OCI-LY7 (cell line): ENCODE data around the gene HLA-DOA.

ENCODE experiments used
- EZH2phosphoT487 ChIP-seq: fragments of 200-600 bp; sonication (generic); IDR thresholded peaks from 2 replicates; pipeline ENCODE4 v1.6.1; 2018; ENCODE audit warnings: low read depth, borderline replicate concordance, mild to moderate bottlenecking, mixed run types, antibody characterized with exemption, low read length, moderate library complexity, mixed read lengths
- TF ChIP-seq, protein P1 (sequence below): fragments of 200-600 bp; sonication (generic); conservative IDR thresholded peaks from 2 replicates; pipeline ENCODE4 v1.5.1; 2014; ENCODE audit warnings: mild to moderate bottlenecking, antibody characterized with exemption, low read length, moderate library complexity, mixed read lengths

DNA sequence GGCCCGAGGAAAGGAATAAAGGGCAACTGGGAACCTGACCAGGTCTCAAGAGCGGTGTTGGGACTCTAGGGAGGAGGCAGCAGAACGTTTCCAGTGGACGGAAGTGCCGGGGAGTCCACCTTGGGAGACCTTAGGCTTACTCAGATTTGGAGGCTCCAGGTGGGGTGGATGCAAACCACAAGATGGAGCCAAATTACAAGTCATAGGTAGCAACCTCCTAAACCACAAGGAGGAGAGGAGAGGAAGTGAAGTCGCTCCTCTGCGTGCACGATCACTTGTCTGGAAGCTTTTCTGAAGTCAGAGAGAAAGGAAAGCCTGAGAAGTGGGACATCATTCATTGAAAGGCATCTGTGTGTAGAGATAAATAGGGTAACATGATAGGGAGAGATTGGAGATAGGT lies 9.3 kb downstream of the HLA-DOA start:
- TF ChIP-seq, protein P1, sequence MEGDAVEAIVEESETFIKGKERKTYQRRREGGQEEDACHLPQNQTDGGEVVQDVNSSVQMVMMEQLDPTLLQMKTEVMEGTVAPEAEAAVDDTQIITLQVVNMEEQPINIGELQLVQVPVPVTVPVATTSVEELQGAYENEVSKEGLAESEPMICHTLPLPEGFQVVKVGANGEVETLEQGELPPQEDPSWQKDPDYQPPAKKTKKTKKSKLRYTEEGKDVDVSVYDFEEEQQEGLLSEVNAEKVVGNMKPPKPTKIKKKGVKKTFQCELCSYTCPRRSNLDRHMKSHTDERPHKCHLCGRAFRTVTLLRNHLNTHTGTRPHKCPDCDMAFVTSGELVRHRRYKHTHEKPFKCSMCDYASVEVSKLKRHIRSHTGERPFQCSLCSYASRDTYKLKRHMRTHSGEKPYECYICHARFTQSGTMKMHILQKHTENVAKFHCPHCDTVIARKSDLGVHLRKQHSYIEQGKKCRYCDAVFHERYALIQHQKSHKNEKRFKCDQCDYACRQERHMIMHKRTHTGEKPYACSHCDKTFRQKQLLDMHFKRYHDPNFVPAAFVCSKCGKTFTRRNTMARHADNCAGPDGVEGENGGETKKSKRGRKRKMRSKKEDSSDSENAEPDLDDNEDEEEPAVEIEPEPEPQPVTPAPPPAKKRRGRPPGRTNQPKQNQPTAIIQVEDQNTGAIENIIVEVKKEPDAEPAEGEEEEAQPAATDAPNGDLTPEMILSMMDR: peak; percentile 85
- TF ChIP-seq EZH2phosphoT487: no peak
